ENCODE data around the gene CCDC61. TPM values are rescaled to one million over a fixed set of nuclear protein-coding genes. Genes with fewer than 3 reads are reported as not detected.

CCDC61 gene
- total and polyA plus RNA-seq, 2 of the 8 experiments (the other 6 are each of a cell fraction or from before 2014, with no cell fraction given), result 7.8 to 17.4 TPM

DNA sequence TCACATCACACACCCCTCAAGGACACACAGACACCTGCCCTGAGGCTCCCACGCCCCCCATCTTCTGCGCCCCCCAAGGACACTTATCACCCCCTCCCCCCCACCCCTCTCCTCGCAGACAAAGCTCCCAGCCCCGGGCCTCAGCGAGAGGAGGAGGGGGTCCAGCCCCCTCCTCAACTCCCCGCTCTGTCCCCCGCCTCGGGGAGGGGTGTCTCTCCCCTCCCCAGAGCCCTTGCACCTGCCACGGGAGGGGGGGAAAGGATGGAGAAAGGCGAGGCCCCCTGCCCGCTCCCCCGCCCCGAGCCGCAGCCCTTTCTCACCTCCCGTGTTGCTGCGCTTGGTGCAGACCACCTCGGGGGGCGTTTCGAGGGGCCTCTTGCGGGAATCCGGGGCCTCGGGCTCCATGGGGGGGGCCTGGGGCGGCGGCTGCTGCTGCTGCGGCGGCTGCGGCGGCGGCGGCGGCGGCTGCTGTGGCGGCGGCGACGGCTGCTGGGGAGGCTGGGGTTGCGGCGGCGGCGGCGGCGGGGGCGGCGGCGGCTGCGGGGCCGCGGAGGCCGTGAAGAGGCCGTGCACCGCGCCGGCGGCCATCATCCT lies 22.2 kb upstream of the CCDC61 start:
- Histone ChIP-seq H4K8ac (ENCODE audit: extremely low read depth, insufficient read depth, low read length) (no peak overlapping the region; the same call in 1 of the 2 replicates), H4K5ac (ENCODE audit: insufficient read length, low read depth, low read length) (no peak overlapping the region), H3K23me2 (ENCODE audit: low read depth, low read length) (peaks cover 8% of the 10 kb centered on the region; the same call in 1 of the 2 replicates), H4K91ac (replicated peaks; ENCODE audit: insufficient read length, low read length) (no peak overlapping the region), H4K20me1 (replicated peaks in 1 of 2; ENCODE audit: control insufficient read depth in 1 of 2, insufficient read depth in 2 of 2, low read length in 2 of 2) (peaks cover 10 to 12% of the 10 kb centered on the region in 2 experiments), H2AFZ (ENCODE audit: low read length) (no peak overlapping the region), H2BK120ac (replicated peaks; ENCODE audit: low read depth, low read length) (no peak overlapping the region), H3K56ac (replicated peaks; ENCODE audit: insufficient read length, low read depth, low read length) (no peak overlapping the region), H3K4me1 (replicated peaks in 1 of 4; ENCODE audit: control insufficient read depth in 3 of 4, insufficient read depth in 4 of 4, low read length in 3 of 4) (peaks cover 2 to 12% (median 7%) of the 10 kb centered on the region in 4 experiments; a peak in 5 of 7 replicates), H3K27me3 (replicated peaks in 1 of 4; ENCODE audit: control insufficient read depth in 3 of 4, extremely low read depth in 1 of 4, insufficient read depth in 3 of 4, low read length in 3 of 4) (peaks cover 0 to 5% (median 2%) of the 10 kb centered on the region in 4 experiments; a peak in 3 of 7 replicates), H3K9me3 (ENCODE audit: insufficient read depth in 2 of 2, low read depth in 1 of 2, low read length in 1 of 2) (no peaks in the 10 kb centered on the region), H3K79me1 (ENCODE audit: low read depth, low read length) (peaks cover 5% of the 10 kb centered on the region; the same call in 1 of the 2 replicates), H3K23ac (ENCODE audit: insufficient read length) (no peak overlapping the region), H3K79me2 (ENCODE audit: control insufficient read depth in 1 of 2, insufficient read depth in 2 of 2, low read length in 2 of 2) (no peaks in the 10 kb centered on the region), H3K4me2 (ENCODE audit: insufficient read depth in 1 of 2, low read depth in 2 of 2, low read length in 2 of 2) (peak overlapping the region; percentile 64 to 79), H2BK5ac (ENCODE audit: low read depth, low read length) (no peak overlapping the region), H3K18ac (ENCODE audit: extremely low read depth, low read length) (no peak overlapping the region), H2BK12ac (ENCODE audit: low read depth, low read length) (peak overlapping the region; percentile 90; the same call in 1 of the 2 replicates), H2BK20ac (ENCODE audit: low read length) (no peak overlapping the region), H2BK15ac (ENCODE audit: low read length) (0 out of 2 replicates have a peak overlapping the region, but pooled peaks have one; percentile 18), H3K9ac (replicated peaks in 1 of 4; ENCODE audit: extremely low read depth in 1 of 4, low read depth in 3 of 4, low read length in 3 of 4) (no peak overlapping the region), H3K27ac (ENCODE audit: low read depth, low read length) (no peak overlapping the region), H3K36me3 (ENCODE audit: control insufficient read depth in 2 of 4, insufficient read depth in 4 of 4, low read length in 3 of 4) (peaks cover 0 to 1% (median 0%) of the 10 kb centered on the region in 4 experiments; a peak in 1 of 8 replicates), H3K4ac (replicated peaks; ENCODE audit: insufficient read length, low read depth, low read length) (no peak overlapping the region), H3K14ac (ENCODE audit: insufficient read length) (no peak overlapping the region), H3K4me3 (ENCODE audit: extremely low read depth in 1 of 4, insufficient read depth in 2 of 4, low read depth in 3 of 4, low read length in 4 of 4) (peak overlapping the region; percentile 47 to 66 (median 50)), H2AK5ac (ENCODE audit: low read depth, low read length) (no peak overlapping the region)
- no peak for TF ChIP-seq GABPA (IDR thresholded peaks at IDR 0.05; ENCODE audit: borderline replicate concordance, insufficient read depth, low read length)
- no peak for TF ChIP-seq RFX5 (IDR thresholded peaks at IDR 0.05; ENCODE audit: borderline replicate concordance, low read depth, low read length)
- TF ChIP-seq EZH2 (IDR thresholded peaks at IDR 0.05; ENCODE audit: low read depth, low read length, severe bottlenecking), result no peak
- no peak for TF ChIP-seq FOSL1 (IDR thresholded peaks at IDR 0.05; ENCODE audit: insufficient read depth, low read depth, low read length)
- TF ChIP-seq CTBP2 (IDR thresholded peaks at IDR 0.05; ENCODE audit: borderline replicate concordance, insufficient read depth, insufficient read length, low read length), result no peak
- DNase-seq (ENCODE audit: low read depth in 1 of 2, low spot score in 2 of 2) (peak in 1 of 2 experiments; percentile 61), FAIRE-seq (no peak)
- CTCF ChIA-PET (ENCODE audit: partially characterized antibody), result no interaction called here
- WGBS, 2 experiments (ENCODE audit: extremely low coverage in 1 of 2, insufficient coverage in 1 of 2, insufficient read length in 1 of 2, insufficient replicate concordance in 2 of 2, low coverage in 1 of 2, low lambda C conversion rate in 2 of 2, missing lambda C conversion rate in 1 of 2), result 4% methylated on average over 11 of the region's 54 CpGs; no CpG with 5 or more reads in 1 of the 2 experiments
- POLR2A ChIA-PET (ENCODE audit: partially characterized antibody), result interaction anchor here (0.9 kb wide), 1 partner anchor 8 kb away, joined by 3 read pairs; no protein-coding TSS in a partner anchor

Data from H1 (cell line).